Measurements from ENCODE around the gene PRKCA.
A peak's percentile ranks its signal among the peaks of the same experiment; 100 is the strongest.
"Not testable (repeated sequence)": the region's sequence is repeated elsewhere in the genome, so short reads cannot be mapped to it uniquely, and the experiment has no call there.

The PRKCA gene

DNA sequence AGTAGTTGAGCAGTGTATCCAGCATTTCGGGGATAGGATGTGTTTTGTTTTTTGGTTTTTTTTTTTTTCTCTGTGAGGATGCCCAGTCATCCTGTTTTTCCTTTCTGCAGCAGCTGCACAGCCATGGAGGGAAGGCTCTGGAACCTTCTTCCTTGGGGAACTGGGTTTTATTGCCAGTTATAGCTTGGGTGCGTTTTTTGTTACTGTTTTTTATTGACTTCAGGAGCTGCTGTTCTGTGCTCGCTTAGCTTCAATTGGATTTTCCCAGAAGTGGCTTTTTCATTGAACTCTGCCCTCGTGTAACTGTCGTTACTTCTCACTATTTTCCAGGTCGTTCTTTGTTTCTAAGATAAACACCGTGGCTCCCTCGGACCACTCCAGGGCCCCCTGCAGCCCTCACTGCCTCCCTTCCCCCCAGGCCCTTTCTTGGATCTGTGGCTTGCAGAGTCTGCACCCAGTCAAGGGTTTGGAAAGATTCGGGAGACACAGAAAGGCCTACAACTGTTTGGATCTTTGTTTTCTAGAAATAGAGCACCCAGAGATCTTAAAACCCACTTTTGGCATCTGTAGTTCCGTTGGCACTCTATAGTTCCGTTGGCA is 412.8 kb downstream of the PRKCA start:
- no peak for DNase-seq (ENCODE audit: low spot score)

DNA sequence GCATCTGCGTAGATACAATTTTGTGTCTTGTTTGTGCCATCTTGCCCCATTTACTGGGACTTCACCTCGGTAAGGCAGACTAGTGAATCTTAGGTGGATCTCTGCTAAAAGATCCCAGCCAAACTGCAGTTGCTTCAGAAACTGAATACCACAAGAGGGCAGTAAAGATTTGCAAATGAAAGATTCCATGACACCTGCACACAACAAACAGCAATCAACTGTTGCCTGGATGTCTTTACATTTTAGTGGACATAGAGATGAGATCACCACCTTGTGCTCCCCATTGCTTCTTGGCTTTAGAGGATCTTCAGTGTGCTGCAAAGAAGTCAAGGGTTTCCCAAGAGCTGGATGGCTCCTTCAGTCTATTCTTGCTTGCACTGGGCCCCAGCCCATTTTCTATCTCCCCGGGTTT is 413.3 kb downstream of the PRKCA start:
- peak; percentile 66 for DNase-seq (ENCODE audit: low spot score)

DNA sequence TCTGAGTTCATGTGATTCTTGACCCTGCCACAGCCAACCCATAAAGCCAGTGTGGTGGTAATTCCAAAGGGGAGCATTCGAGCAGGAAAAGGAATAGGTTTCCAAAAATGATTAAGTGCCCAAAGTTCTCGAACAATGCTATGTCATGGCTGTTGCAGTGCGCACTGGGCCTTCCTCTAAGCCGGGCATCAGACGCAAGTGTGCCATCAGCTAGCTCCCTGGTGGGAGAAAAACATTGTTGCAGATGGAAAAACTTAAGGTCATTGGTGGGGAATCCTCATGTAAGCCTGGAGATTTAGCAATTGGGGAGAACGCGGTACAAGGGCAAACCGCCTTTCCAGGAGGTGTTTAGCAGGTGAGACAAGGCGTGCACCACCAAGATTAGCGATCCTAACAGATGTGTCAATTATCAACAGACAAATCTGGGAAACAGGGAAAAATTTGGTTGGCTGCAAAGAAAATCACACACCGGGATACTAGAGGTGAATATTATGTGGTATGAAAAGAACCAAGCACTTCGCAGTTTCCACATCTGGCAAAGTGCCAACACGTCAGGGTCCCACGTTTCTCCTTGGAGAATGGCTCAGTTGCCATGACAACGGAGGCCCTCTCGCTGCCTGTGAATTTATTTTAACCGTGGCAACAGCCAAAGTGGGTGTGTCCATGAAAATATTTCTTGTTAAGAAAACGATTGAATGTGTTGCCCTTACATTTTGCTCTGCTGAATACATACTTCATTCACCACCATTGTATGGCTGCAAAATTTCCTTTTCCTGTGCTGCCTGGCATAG is 414.0 kb downstream of the PRKCA start:
- DNase-seq (ENCODE audit: low spot score): no peak

DNA sequence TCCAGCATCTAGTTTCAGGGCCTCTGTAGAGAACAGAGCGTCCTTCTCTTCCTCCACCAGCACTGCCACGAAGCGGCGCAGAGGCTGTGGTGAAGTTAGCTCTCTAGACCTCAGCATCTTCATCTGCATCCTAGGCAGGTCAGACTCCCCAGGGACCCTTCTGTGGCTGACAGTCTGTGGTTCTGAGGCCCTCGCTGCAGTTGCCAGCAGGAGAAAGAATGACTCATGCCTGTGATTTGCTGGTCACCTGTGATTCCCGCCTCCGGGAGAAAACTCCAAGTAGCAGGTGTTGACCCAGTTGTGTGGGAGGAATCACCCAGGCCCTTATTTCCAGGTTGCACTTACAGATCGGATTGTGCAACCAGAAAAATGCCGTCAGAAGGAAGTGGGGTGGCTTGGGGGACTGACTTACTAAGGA is 415.2 kb downstream of the PRKCA start:
- no peak for DNase-seq (ENCODE audit: low spot score)

DNA sequence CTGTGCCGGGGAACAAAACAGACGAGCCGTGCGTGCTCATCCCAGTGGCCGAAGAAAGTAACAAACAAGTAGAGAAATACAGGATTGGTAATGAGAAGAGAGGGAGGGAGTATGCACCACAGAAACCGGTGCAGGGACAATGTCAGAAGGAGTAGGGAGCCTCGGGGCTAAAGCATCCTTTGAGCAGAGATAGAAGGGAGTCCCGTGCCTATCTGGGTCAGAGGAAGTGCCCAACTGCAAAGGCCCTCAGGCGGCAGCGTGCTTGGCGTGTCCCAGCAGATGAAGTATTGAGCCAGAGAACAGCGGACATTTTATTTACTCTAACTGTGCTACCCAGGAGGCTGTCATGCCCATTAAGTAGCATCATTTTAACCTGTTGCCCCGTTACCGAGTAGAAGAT is 417.6 kb downstream of the PRKCA start:
- DNase-seq (ENCODE audit: low spot score): no peak

DNA sequence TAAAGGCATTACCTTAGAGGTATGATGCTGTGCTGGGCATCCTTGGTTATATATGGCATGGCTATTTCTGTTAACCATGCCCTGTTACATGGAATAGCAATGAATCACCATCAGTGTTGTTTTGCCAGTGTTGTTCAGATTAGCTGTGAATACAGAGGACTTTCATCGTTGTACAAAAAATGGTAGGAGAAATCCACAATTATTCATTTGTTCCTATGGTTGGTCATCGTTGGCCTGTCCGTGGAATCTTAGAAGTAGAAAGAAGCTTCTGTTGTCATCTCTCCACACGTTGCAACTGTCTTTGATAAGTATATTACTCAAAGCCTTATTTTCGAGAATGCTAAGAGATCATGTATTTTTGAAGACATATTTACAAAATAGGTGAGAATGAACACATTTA is 418.2 kb downstream of the PRKCA start:
- no peak for DNase-seq (ENCODE audit: low spot score)

DNA sequence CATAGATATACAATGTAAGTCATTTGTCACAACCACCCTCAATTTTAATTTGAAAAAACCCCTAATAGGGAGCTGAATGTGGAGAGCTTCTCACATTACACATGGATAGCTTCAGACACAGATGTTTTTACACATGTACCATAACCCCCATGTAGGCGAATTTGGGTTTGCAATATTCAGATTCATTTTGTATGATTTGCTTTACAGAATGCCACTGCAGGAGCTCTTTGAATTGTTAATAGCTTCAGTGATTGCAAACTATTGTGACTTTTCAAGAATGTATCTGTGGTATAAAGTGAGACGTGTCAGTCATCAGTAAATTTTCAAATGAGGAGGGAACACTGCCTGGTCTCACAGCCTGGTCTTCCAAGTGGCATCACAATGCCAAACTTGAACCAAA is 419.9 kb downstream of the PRKCA start:
- DNase-seq (ENCODE audit: low spot score): no peak

DNA sequence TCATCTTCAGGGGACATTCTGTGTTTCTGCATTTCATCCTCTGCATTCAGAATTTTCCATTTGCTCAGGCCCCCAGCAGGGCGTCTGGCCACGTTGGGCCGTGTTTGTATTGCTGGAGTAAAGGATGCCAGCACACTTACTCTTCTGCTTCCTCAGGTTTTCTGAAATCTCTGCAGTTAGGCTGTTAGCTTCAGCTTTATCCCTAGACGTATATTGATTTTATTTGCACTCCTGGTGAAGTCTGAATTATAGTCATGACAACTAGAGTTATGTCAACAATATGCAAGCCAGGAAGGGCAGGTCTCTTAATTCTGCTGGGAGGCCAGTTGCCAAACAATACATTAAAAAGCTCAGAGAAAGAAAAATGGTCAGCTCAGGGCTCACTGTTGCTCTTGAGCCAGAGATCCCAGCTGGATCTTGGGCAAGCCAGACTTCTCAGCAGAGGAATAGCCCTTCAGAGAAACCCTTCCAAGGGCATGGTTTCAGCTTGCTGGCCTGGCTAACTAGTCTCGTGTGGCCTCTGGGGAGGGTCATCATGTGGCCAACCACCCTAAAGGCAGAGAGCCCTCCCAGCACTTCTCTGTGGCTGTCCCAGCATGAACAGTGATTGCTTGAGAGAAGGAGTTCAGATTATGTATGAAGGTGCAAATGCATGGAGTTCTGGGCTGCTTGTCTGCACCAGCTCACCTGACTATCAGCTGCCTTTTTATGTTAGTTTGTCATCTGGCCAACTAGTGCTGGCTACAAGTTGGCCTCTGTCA is 422.3 kb downstream of the PRKCA start:
- DNase-seq (ENCODE audit: low spot score): no peak

DNA sequence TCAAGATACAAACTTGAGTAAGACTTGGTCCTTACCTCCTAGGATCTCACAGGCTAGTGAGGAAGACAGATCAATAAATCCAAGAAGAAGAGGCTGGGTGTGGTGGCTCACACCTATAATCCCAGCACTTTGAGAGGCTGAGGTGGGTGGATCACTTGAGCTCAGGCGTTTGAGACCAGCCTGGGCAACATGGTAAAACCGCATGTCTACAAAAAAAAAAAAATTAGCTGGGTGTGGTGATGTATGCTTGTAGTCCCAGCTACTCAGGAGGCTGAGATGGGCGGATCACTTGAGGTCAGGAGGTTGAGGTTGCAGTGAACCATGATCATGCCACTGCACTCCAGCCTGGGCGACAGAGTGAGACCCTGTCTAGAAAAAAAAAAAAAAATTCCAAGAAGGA is 423.0 kb downstream of the PRKCA start:
- not testable (repeated sequence) for DNase-seq (ENCODE audit: low spot score)

DNA sequence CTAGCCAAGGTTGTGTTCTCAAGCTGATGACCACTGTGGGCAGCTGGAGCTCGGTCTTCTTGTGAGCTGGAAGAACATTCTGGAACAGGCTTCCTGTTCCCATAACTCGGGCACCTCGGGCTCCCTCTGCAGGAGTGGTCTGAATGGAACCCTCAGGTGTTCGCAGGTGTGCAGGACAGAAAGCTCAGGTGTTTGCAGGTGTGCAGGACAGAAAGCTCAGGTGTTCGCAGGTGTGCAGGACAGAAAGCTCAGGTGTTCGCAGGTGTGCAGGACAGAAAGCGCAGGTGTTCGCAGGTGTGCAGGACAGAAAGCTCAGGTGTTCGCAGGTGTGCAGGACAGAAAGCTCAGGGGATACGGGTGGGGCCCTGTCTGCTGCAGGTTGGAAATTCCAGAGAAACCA is 423.5 kb downstream of the PRKCA start:
- no peak for DNase-seq (ENCODE audit: low spot score)

DNA sequence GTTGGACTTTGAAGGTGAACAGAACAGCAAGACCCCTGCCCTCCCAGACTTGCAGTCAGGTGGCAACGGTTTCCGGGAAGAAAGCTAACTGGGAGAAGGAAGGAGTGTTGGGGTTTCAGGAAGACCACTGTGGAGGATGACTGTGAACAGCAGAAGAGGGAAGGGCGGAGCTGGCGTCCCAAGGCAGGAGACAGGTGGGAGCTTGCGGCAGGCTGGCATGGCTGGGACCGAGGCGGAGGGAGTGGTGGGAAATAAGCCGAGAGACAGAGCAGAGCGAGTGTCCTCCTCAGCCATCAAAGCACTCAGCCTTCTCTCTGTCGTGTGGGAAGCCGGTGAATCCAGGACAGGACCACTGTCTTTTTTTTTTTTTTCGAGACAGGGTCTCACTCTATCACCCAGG is 424.0 kb downstream of the PRKCA start:
- DNase-seq (ENCODE audit: low spot score): no peak

DNA sequence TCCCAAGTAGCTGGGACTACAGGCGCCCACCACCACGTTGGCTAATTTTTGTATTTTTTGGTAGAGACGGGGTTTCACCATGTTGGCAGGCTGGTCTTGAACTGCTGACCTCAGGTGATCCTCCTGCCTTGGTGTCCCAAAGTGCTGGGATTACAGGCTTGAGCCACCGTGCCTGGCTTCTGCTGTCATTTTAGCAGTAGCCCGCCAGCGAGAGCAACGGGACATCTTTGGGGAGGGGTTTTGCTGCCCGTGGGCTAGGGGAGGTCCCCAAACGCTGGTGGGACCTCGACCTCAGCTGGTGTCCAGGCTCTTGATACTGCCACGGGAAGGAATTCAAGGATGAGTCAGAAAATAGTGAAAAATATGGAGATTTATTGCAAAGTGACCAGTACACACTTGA is 424.4 kb downstream of the PRKCA start:
- no peak for DNase-seq (ENCODE audit: low spot score)

DNA sequence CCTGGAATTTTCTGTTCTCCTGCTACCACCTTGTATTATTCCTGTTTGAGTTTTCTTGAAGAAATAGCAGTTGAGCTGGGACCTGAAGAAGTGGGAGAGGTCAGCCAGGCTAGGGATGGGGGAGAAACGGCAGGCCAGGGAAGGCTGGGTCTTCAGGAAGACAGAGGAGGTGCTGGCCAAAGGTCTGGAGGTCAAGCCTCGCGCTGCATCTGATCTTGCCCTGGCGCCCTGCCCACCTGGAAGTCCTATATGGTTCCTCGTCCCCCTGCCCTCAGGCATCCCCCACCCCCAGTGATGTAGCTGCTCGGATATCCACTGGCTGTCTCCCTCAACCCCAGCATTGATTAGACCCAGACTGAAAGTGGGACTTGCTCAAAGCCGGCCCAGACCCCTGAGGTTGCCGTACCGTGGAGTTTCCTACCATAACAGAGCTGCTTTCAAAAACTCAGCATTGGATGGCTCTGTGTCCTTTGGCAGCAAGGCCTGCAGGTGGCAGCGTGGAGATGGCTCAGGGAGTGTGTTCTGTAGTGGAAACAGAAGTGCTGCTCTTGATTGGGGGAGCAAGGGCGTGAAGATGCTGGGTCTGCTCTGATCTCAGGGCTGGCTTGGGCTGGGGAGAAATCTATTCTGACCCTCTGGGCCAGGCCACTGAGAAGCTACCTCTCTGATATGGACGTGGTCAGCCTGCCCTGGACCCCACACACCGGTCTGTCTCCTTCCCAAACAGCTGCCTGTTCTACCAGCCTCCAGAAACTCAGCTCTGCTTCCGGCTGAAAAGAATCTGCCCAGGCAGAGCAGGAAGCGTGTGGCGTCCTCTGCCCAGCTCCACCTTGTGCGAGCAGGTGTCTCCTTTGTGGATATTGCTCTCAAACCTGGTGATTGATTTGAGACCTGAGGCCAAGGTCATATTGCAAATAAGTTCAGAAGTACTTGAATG is 425.5 kb downstream of the PRKCA start:
- peak; percentile 71 for DNase-seq (ENCODE audit: low spot score)

DNA sequence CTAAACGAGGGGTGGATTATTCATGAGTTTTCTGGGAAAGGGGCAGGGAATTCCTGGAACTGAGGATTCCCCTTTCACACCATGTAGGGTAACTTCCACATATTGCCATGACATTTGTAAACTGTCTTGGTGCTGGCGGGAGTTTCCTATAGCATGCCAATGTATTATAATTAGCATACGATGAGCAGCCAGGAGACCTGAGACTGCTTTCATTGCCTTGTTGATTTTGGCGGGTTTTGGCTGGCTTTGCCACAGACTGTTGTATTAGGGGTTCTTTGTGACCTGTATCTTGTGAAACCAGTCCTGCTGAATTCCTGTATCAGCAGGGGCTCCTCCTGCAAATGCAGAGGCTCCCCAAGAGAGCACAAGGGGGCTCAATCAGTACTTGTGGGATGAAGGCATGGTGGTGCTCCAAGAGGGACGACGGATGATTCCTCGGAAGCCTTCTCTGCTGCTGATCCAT is 428.1 kb downstream of the PRKCA start:
- DNase-seq (ENCODE audit: low spot score): no peak

DNA sequence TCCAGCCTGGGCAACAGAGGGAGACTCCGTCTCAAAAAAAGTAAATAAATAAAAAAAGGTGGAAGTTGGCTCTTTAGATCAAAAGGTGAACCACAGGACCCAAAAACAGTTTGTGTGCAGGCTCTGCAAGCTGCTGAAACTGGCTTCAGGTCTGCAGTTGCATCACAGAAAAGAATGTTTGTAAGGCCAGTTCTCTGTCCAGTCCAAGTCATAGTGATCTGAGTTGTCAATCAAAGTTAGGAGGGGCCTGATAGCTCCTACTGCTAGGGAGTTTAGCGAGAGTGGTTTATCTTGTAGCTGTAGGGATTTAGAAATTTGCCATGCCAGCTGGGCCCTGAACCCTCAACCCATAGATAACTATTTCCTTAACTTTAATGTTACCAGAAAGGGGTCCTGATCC is 431.3 kb downstream of the PRKCA start:
- no peak for DNase-seq (ENCODE audit: low spot score)

DNA sequence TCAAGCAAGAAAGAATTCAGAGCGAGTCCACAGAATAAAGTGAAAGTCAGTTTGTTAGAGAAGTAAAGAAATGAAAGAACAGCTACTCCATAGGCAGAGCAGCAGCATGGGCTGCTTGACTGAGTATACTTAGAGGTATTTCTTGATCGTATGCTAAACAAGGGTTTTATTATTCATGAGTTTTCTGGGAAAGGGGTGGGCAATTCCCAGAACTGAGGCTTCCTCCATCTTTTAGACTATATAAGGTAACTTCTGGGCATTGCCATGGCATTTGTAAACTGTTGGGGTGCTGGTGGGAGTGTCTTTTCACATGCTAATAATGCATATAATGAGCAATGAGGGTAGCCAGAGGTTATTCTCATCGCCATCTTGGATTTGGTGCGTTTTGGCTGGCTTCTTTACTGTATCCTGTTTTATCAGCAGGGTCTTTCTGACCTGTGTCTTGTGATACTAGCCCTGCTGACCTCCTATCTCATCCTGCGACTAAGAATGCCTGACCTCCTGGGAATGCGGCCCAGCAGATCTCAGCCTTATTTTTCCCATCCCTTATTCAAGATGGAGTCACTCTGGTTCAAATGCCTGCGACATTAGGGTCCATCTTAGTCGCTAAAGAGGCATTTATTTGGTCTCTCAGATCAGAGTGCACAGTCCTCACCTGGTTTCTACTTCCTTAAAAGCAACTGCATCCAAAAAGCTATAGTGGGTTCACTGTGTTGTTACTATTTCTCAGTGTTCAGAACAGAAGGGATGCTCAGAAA is 432.0 kb downstream of the PRKCA start:
- no peak for DNase-seq (ENCODE audit: low spot score)

DNA sequence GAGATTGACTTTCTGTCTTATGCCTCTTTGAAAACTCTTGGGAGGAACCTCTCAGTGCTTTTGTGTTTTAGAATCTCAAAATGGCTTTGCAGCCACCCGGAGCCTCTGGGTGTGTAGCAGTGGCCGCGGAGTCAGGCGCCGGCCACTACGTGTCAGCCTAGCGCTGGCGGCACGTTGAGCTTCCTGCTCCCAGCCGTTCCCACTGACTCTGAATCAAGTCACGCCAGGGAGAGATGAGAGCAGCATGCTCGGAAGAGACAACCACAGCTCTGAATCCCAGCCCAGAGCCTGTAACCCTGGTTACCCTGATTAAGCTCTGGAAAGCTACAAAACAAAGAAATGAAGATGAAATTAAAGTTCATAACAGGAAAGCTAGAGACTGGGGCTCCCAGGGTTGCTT is 435.1 kb downstream of the PRKCA start:
- no peak for DNase-seq (ENCODE audit: low spot score)

DNA sequence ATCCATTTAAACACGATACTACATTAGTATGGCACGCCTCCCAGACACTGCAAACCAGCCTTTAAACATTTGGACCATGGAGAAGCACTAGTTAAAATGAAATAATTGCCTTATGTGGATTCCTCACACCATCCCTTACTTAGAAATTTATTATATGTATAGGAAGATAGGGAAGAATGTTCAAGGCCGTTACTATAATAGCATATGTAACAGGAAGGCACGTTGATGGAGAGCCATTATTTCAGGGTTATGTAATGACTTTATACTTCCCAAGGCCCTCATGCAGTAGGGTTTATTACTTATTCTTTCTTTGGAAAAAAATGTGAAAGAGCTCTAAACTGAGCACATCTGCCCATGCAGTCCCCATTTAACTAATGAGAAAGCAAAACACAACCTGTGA is 435.9 kb downstream of the PRKCA start:
- no peak for DNase-seq (ENCODE audit: low spot score)

DNA sequence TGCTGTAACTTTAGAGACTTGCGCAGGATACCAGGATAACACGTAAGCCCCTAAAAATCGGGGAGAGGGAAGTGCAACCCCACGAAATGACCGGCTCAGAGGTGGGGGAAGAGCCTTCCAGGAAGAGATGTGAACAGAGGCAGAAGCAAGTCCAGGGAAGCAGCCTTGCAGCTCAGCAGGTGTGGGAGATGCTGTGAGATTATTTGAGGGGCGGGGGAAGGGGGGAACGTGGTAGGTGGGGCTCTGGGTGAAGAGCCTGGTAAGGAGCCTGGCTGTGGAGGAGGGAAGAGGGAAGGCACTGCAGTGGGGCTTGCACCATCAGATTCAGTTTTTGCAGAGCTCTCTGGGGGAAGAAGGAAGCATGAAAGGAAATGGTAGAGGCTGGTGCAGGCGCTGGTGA is 437.1 kb downstream of the PRKCA start:
- DNase-seq (ENCODE audit: low spot score): no peak

DNA sequence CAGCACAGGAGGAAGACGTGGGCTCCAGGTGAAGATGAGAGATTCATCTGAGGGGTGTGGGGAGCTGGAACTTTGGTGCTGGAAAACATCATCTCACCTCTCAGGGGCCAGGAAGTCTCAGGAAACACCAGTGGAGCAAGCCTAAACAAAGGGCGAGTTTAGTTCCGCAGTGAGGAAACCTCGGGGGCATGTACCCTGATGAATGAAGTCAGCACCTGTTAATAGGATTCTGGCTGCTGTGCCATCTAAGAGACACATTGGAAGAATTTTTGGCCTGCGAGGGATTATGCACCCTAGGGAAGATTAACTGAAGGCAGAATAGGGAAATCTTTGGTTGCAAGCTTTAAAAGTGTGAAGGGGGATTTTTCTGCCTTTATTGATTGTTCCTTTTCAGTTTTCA is 437.8 kb downstream of the PRKCA start:
- DNase-seq (ENCODE audit: low spot score): no peak

DNA sequence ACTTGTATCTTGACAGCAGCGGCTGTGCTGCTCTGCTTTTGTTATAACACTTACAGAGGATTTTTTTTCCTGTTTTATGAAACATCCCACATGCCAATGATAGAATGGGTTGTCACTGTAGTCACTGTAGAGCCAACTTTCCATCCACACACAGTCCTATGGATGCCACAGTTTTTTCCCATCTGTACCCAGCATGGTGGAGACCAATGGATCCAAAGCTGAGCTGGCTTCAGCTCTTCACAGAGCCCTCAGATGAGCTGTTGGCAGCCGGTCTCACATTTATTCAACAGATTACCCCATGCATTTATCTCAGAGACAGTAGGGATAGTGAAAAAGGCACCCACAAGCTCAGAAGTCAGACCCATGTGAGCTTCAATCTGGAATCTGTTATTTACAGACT is 441.1 kb downstream of the PRKCA start:
- no peak for DNase-seq (ENCODE audit: low spot score)

All from HuH-7.5 (cell line).